ENCODE measurements around the gene ISCA2.
A peak's percentile ranks its signal among the peaks of the same experiment; 100 is the strongest.

The ISCA2 gene

DNA sequence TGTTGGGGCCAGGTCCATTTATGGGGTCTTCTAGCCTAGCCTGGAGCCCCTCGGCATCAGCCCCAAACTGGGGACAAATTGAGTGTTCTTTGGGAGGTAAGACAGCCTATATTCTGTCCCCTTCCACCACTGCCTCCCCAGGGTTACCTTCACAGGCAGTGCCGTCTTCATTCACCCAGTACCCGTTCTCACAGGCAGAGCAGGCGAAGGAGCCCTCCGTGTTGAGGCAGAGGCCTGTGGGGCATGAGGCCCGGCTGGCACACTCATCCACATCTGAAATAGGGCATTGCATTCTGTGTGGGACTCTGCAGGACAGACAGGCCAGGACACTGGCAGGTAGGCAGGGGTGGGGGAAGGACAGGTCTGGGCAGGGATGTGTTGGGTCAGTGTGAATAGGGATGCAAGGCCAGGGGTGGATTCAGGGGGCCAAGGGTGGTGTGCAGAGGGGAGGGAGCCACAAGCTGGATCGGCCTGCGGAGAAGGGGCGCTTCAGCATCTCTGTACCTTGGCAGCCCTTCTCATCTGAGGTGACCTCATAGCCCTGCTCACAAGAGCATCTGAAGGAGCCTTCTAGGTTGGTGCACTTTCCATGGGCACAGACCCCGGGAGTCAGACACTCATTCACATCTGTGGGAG lies 16.1 kb downstream of the ISCA2 start:
- no peak for DNase-seq

DNA sequence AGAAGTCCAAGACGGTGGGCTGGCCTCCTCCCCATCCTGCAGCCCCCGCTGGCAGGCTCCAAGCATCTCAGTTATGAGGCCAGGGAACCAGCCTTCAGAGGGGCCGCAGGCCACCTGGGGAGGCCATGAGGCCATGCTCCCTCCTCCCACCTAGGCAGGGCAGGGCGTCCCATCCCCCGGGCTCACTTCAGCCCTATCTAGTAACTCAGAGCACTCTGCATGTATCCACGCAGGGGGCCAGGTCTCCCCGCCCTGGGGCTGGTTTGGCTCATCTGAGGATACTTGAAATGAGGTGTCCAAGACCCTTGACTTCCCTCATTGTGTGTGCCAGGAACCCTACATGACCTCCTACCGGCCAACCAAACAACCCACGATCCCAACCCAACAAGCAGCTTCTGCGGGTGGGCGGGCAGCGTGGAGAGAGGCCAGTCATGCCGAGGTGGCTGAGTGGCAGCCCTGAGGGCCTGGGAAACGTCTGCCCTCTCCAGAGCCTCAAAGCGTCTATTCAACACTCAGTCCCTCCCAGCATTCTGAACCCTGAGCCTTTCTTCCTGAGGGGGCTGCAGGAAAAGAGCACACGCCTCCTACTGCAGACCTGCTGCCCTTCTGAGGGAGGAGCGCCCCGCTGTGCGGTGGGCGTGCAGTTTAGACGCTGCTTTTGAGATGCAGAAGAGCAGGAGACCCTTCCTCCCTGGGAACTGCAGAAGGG lies 16.8 kb downstream of the ISCA2 start:
- DNase-seq, result no peak

DNA sequence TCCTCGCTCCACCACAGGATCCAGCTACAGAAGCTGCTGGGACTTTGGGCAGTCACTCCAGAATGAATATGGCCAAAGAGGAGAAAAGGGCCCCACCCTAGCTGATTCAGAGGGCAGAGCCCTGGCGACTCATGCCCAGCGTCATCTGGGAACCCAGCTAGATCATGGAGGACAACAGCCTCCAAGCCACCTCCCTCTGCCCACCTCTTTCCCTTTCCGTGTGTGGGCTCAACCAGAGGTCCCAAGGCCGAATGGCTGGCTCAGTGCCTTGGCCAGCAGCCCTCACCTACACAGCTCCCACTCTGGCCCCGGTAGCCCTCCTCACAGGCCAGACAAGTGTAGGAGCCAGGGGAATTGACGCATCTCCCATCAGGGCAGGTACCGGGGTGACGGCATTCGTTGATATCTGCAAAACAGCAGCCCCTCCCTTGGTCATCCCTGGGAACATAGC lies 17.4 kb downstream of the ISCA2 start:
- DNase-seq, result no peak

- DNase-seq, result no peak
These were observed 18.6 kb downstream of the ISCA2 start for GRCh38 chr14:74511966-74512830.

- peak; percentile 45 for DNase-seq
These were observed 20.9 kb downstream of the ISCA2 start for GRCh38 chr14:74514471-74514941.

- no peak for DNase-seq
These were observed 22.4 kb downstream of the ISCA2 start for GRCh38 chr14:74515891-74516412.

GRCh38 chr14:74516451-74517160 lies 23.0 kb downstream of the ISCA2 start:
- DNase-seq, result no peak

DNA sequence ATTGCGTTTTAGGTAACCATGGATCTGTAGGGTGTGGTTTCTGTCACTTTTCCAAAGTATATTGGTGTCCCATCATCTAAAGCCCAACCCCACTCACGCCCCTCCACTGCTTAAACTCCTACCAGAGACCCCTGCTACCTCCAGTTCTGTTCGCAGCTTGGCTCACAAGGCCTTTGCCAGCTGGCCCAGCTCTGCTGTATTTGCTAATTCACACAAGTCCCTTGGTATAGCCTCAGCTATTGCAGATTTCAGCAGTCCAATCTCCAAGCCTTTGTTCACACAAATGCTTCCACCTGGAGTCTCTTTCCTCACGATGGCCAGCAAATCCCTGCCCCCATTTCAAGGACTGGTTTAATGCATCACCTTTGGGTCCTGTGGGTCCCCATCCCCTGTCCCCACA lies 24.2 kb downstream of the ISCA2 start:
- no peak for DNase-seq

GRCh38 chr14:74518221-74518620 lies 24.7 kb downstream of the ISCA2 start:
- DNase-seq, result no peak

- DNase-seq, result no peak
These were observed 25.9 kb downstream of the ISCA2 start for GRCh38 chr14:74519316-74520074.

- no peak for DNase-seq
These were observed 28.2 kb downstream of the ISCA2 start for GRCh38 chr14:74521756-74522155.

DNA sequence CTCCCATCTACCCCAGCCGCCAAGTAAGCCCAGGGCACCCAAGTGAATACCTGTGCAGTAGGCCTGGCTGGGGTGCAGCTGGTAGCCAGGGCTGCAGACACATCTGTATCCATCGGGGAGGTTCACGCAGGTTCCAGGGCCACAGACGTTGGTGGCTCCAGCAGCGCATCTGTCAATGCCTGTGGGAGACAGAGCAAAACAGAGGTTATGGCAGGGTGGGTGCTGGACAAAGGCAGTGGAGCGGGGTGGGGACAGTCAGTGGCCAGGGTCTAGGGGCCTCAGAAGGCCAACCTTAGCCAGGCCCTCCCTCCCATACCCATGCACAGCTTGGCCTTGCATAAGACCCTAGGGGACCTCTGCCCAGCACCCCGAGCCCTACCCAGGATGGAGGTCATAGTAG lies 29.2 kb downstream of the ISCA2 start:
- no peak for DNase-seq

DNA sequence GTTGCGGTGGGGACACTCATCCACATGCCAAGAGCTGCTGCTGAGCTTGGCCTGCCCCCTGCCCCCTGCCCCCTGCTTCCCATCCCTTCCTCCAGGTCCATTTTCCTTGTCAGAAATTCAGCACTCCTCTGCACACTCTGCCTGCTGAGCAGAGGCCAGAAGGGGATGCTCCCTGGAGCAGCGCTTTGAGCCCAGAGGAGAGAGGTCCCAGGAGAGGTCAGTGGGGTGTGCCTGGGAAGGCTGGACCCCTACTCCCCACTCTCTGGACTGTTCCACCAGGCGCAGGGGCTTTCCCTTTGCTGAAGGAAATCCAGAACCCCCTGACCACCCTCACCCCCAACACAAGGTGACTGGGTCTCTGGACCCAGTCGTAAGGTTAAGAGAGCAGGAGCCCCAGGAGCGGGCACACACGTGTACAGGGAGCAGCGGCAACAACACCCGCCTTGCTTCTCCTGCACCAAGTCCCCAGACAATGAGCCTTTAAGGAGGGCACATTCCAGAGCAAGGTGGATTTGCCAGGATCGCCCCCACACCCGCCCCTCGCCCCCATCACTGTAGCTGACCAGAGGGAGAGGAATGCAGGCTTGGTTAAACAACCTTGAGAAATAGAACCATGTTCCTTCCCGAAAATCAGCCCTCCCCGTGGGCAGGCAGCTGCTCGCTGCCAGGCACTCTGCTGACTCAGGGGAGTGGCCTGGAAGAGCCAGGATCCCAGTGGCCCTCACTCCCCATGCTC lies 30.7 kb downstream of the ISCA2 start:
- DNase-seq, result no peak

DNA sequence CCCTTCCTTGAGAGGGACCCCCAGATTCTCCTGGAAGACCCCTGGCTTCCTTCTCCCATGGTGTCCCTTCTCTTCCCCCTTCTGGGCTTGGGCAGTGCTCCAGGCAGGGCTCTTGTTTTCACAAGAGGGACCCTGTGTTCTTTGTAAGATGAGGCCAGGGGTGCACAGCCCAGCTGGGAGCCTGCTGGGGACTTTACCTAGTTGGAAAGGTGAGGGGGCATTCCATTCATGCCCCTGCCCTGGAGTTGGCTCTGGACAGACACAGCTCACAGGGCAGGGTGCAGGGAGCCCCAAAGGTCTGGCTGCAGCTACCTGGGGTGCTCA lies 31.2 kb downstream of the ISCA2 start:
- no peak for DNase-seq

DNA sequence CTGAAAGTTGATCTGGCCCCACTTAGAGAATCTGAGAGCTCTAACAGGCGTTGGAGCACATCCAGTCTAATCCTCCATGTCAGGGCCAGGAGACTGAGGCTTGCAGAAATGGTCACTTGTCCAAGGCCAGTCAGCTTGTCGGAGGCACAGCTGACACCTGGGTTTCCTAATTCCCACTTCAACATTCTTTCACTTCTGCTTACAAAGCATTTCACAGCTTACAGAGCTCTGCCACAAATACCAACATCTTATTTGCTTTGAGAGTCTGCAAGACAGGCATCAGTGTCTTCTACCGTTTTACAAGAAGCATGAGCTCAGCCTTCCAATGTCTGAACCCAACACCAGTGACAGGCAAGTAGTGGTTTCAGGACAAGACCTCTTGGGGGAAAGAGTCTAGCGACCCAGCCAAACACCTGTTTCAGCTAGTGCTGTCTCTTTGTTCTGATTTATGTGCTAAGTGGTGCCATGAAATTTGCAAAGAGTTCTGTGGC lies 31.8 kb downstream of the ISCA2 start:
- DNase-seq, result no peak

- DNase-seq, result no peak
These were observed 33.5 kb downstream of the ISCA2 start for GRCh38 chr14:74526854-74527585.

GRCh38 chr14:74527736-74528280 lies 34.2 kb downstream of the ISCA2 start:
- DNase-seq, result no peak

GRCh38 chr14:74528406-74528805 lies 34.8 kb downstream of the ISCA2 start:
- no peak for DNase-seq

- DNase-seq, result no peak
These were observed 35.3 kb downstream of the ISCA2 start for GRCh38 chr14:74528886-74529285.

DNA sequence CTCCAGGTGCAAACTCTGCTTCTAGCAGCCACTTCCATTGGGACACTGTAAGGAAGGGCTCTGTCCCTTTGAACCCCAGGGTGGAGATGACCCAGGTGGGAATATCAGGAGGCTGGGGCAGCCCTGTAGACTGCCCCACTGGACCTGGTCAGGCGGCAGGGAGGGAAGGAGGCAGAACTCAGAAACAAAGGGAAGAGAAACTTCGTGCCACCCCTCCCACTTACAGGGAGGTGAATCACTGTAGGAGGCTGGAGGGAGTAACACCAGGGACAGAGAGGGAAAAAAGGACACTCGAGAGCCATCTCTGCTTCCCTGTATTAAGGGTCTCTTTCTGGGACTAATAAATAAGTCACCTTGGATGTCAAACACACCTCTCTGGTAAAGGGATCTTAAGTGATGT lies 37.4 kb downstream of the ISCA2 start:
- no peak for DNase-seq
